Measurements from ENCODE around the gene ABCD1.

ABCD1 gene

GRCh38 chrX:153771415-153772315 is 47.0 kb downstream of the ABCD1 start:
- H3K27me3 ChIP-seq (ENCODE audit: insufficient read depth, low read length): no peaks in the 10 kb centered on the region

GRCh38 chrX:153772316-153773217 is 47.9 kb downstream of the ABCD1 start:
- H4K20me1 ChIP-seq (ENCODE audit: insufficient read depth, low read length): no peaks in the 10 kb centered on the region
- H3K9me3 ChIP-seq (ENCODE audit: low read length): no peaks in the 10 kb centered on the region
- TF ChIP-seq EZH2 (IDR thresholded peaks at IDR 0.05; ENCODE audit: borderline replicate concordance, low read length): no peak
- no peak for TF ChIP-seq CTCF (IDR thresholded peaks at IDR 0.05; ENCODE audit: low read length)
- no peaks in the 10 kb centered on the region for H3K79me2 ChIP-seq (ENCODE audit: insufficient read depth, low read length)
- H3K36me3 ChIP-seq (ENCODE audit: insufficient read depth, low read length): no peaks in the 10 kb centered on the region
- H3K27ac ChIP-seq (ENCODE audit: low read depth, low read length, poor library complexity, severe bottlenecking): no peak overlapping the region
- H3K27me3 ChIP-seq (ENCODE audit: insufficient read depth, low read length): no peaks in the 10 kb centered on the region
- no peak overlapping the region for H2AFZ ChIP-seq (ENCODE audit: low read length)
- no peak overlapping the region for H3K4me3 ChIP-seq (ENCODE audit: low read depth, low read length, poor library complexity, severe bottlenecking)
- no peaks in the 10 kb centered on the region for H3K9me2 ChIP-seq (ENCODE audit: low read depth, low read length)
- H3K4me1 ChIP-seq (ENCODE audit: insufficient read depth, low read length, severe bottlenecking): no peaks in the 10 kb centered on the region
- H3K9ac ChIP-seq (ENCODE audit: low read length): no peak overlapping the region
- no peak overlapping the region for H3K4me2 ChIP-seq (ENCODE audit: low read length)
- no peaks in the 10 kb centered on the region for H3F3A ChIP-seq (ENCODE audit: insufficient read depth, low read length)

More at GRCh38 chrX:153771415-153772315, 47.0 kb downstream of the ABCD1 start:
- Histone ChIP-seq H3K4me3 (ENCODE audit: low read depth, low read length, poor library complexity, severe bottlenecking) (no peak overlapping the region), H3K4me2 (ENCODE audit: low read length) (no peak overlapping the region), H3K79me2 (ENCODE audit: insufficient read depth, low read length) (no peaks in the 10 kb centered on the region), H3K9me2 (ENCODE audit: low read depth, low read length) (no peaks in the 10 kb centered on the region), H3K27ac (ENCODE audit: low read depth, low read length, poor library complexity, severe bottlenecking) (no peak overlapping the region), H3F3A (ENCODE audit: insufficient read depth, low read length) (no peaks in the 10 kb centered on the region), H4K20me1 (ENCODE audit: insufficient read depth, low read length) (no peaks in the 10 kb centered on the region), H3K9ac (ENCODE audit: low read length) (no peak overlapping the region), H3K4me1 (ENCODE audit: insufficient read depth, low read length, severe bottlenecking) (no peaks in the 10 kb centered on the region), H3K9me3 (ENCODE audit: low read length) (no peaks in the 10 kb centered on the region), H2AFZ (ENCODE audit: low read length) (no peak overlapping the region), H3K36me3 (ENCODE audit: insufficient read depth, low read length) (no peaks in the 10 kb centered on the region)
- TF ChIP-seq CTCF (IDR thresholded peaks at IDR 0.05; ENCODE audit: low read length) (no peak), EZH2 (IDR thresholded peaks at IDR 0.05; ENCODE audit: borderline replicate concordance, low read length) (no peak)

GRCh38 chrX:153773218-153773611 is 48.6 kb downstream of the ABCD1 start:
- Histone ChIP-seq H3K79me2 (ENCODE audit: insufficient read depth, low read length) (no peaks in the 10 kb centered on the region), H3K9me3 (ENCODE audit: low read length) (no peaks in the 10 kb centered on the region), H3K27me3 (ENCODE audit: insufficient read depth, low read length) (no peaks in the 10 kb centered on the region), H3K36me3 (ENCODE audit: insufficient read depth, low read length) (no peaks in the 10 kb centered on the region), H3K4me1 (ENCODE audit: insufficient read depth, low read length, severe bottlenecking) (no peaks in the 10 kb centered on the region), H3K4me3 (ENCODE audit: low read depth, low read length, poor library complexity, severe bottlenecking) (no peak overlapping the region), H3K27ac (ENCODE audit: low read depth, low read length, poor library complexity, severe bottlenecking) (no peak overlapping the region), H3F3A (ENCODE audit: insufficient read depth, low read length) (no peaks in the 10 kb centered on the region), H4K20me1 (ENCODE audit: insufficient read depth, low read length) (no peaks in the 10 kb centered on the region), H3K4me2 (ENCODE audit: low read length) (no peak overlapping the region), H3K9ac (ENCODE audit: low read length) (no peak overlapping the region), H3K9me2 (ENCODE audit: low read depth, low read length) (no peaks in the 10 kb centered on the region), H2AFZ (ENCODE audit: low read length) (no peak overlapping the region)
- TF ChIP-seq EZH2 (IDR thresholded peaks at IDR 0.05; ENCODE audit: borderline replicate concordance, low read length): no peak
- peak; percentile 24; the same call in 1 of the 2 replicates for TF ChIP-seq CTCF (IDR thresholded peaks at IDR 0.05; ENCODE audit: low read length)

All from OCI-LY1 (cell line).